ENCODE measurements around the gene RCL1. TPM values are rescaled to one million over a fixed set of nuclear protein-coding genes. Genes with fewer than 3 reads are reported as not detected.

The RCL1 gene
- total and polyA plus RNA-seq, 2 of the 13 experiments (the other 11 are each of a cell fraction or from before 2014, with no cell fraction given), result 22.3 to 31.6 TPM

- peak; percentile 70 for TF ChIP-seq PATZ1 (CRISPR knock-in tag; IDR thresholded peaks at IDR 0.05)
- no peak for TF ChIP-seq GLMP (CRISPR knock-in tag; IDR thresholded peaks at IDR 0.05; ENCODE audit: borderline replicate concordance)
- TF ChIP-seq MLLT10 (CRISPR knock-in tag; IDR thresholded peaks at IDR 0.05), result no peak
- peak; percentile 62 for TF ChIP-seq NCOA2 (CRISPR knock-in tag; IDR thresholded peaks at IDR 0.05)
- TF ChIP-seq HMG20A (CRISPR knock-in tag; IDR thresholded peaks at IDR 0.05; ENCODE audit: borderline replicate concordance), result peak; percentile 67; the same call in 1 of the 2 replicates
- TF ChIP-seq SAP130 (CRISPR knock-in tag; IDR thresholded peaks at IDR 0.05; ENCODE audit: low read depth), result peak; percentile 84
- TF ChIP-seq MXD3 (CRISPR knock-in tag; IDR thresholded peaks at IDR 0.05), result no peak
- TF ChIP-seq PRPF4 (IDR thresholded peaks at IDR 0.05; ENCODE audit: low read depth, low read length, poor library complexity, severe bottlenecking), result peak; percentile 22
- TF ChIP-seq ARNTL (CRISPR knock-in tag; IDR thresholded peaks at IDR 0.05), result peak; percentile 32; the same call in 1 of the 2 replicates
- TF ChIP-seq ATF3 (CRISPR knock-in tag; IDR thresholded peaks at IDR 0.05), result peak; percentile 49; the same call in 1 of the 2 replicates
- peak in 1 of 2 experiments; percentile 44; a peak in 1 of 4 replicates for TF ChIP-seq KLF16 (CRISPR knock-in tag; IDR thresholded peaks at IDR 0.05)
- peak; percentile 85; the same call in 1 of the 2 replicates for TF ChIP-seq FOXP1 (IDR thresholded peaks at IDR 0.05)
- TF ChIP-seq FOXP1 (CRISPR knock-in tag; IDR thresholded peaks at IDR 0.05), result peak; percentile 78
- peak; percentile 31; the same call in 1 of the 2 replicates for TF ChIP-seq ETV5 (CRISPR knock-in tag; IDR thresholded peaks at IDR 0.05; ENCODE audit: borderline replicate concordance)
- peak; percentile 98 for TF ChIP-seq FOSL2 (CRISPR knock-in tag; IDR thresholded peaks at IDR 0.05)
- TF ChIP-seq U2AF1 (optimal IDR thresholded peaks at IDR 0.05; ENCODE audit: low read depth, low read length), result no peak
- no peak for TF ChIP-seq NR2F6 (IDR thresholded peaks at IDR 0.05)
- peak; percentile 28; the same call in 1 of the 2 replicates for TF ChIP-seq NR2F6 (CRISPR knock-in tag; IDR thresholded peaks at IDR 0.05)
- peak; percentile 64; the same call in 1 of the 2 replicates for TF ChIP-seq FOXP4 (CRISPR knock-in tag; IDR thresholded peaks at IDR 0.05)
- peak; percentile 68 for TF ChIP-seq PAXIP1 (CRISPR knock-in tag; conservative IDR thresholded peaks at IDR 0.05)
- peak; percentile 70; the same call in 1 of the 2 replicates for TF ChIP-seq FOXO1 (CRISPR knock-in tag; IDR thresholded peaks at IDR 0.05)
Observed at GRCh38 chr9:4832786-4833579, 40.2 kb downstream of the RCL1 start (continued).

Data from HepG2 (cell line).